ENCODE data around the gene PIAS4.

DNA sequence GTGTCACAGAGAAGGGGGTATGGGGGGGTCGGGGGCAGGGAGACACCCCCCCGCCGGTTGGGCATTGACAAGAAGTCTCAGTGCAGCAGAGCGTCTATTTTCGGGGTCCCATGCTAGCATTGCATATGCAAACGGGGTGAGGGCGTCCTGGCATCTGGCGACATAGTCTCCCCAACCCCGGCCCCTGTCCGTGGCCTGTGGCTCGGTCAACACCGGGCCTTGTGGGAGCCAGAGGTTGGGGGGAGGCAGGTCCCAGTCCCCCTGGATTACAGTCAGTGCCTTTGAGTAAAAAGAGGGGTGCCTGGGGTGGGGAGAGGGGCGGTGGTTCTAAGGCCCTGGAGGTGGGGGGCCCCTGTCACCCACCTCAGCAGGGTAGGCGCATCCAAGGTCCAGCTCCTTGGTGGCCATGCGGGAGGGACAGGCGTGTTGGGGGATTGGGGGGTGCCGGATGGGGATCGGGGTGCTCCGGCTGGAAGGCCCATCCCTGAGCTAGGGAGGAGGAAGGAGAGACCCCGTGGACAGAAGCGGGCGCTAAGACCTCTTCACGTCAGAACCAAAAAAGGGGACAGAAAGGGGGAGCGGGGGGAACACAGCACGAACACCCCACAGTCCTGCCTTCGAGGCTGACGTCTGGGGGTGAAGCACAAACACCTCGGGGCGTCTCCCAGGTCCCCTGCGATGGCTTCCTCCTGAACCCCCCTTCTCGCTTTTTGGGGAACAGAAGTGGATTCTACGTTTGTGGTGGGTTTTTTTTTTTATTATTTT is 38.2 kb downstream of the PIAS4 start:
- TF ChIP-seq EZH2 (IDR thresholded peaks at IDR 0.05; ENCODE audit: insufficient read depth, poor library complexity, severe bottlenecking) (no peak), EZH2phosphoT487 (IDR thresholded peaks at IDR 0.05; ENCODE audit: insufficient read depth, low read depth) (no peak)
